Measurements from ENCODE around the gene KIR2DL4. TPM values are rescaled to one million over a fixed set of nuclear protein-coding genes. Genes with fewer than 3 reads are reported as not detected.

KIR2DL4 gene
- total RNA-seq: not detected in 2 replicates

GRCh38 chr19:54803410-54803809 is at the start of gene KIR2DL4:
Gene KIR2DL4 (plus strand): TSS chr19:54803610. CDS start chr19:54803652, 42 bp downstream.

DNA sequence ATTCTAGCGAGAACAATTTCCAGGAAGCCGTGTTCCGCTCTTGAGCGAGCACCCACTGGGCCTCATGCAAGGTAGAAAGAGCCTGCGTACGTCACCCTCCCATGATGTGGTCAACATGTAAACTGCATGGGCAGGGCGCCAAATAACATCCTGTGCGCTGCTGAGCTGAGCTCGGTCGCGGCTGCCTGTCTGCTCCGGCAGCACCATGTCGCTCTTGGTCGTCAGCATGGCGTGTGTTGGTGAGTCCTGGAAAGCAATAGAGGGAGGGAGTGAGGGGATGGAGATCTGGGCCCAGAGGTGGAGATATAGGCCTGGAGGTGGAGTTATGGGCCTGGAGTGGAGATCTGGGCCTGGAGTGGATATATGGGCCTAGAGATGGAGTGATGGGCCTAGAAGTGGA is 33.8 kb upstream of the KIR2DL4 start, which contains the start of gene KIR2DL1:
KIR2DL1 (plus strand) TSS at position 148 of the 400 bp plus-strand sequence; CDS start at position 206, 58 bp downstream.

GRCh38 chr19:54816251-54816650 is 12.8 kb downstream of the KIR2DL4 start, which contains the start of gene KIR3DL1:
Gene KIR3DL1 (plus strand): TSS chr19:54816468.

DNA sequence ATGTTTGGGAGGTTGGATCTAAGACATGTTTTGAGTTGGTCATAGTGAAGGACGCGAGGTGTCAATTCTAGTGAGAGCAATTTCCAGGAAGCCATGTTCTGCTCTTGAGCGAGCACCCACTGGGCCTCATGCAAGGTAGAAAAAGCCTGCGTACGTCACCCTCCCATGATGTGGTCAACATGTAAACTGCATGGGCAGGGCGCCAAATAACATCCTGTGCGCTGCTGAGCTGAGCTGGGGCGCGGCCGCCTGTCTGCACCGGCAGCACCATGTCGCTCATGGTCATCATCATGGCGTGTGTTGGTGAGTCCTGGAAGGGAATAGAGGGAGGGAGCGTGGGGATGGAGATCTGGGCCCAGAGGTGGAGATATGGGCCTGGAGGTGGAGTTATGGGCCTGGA is 29.1 kb downstream of the KIR2DL4 start, which contains the start of gene KIR2DS4:
KIR2DS4 (plus strand) TSS at position 181 of the 400 bp plus-strand sequence.

DNA sequence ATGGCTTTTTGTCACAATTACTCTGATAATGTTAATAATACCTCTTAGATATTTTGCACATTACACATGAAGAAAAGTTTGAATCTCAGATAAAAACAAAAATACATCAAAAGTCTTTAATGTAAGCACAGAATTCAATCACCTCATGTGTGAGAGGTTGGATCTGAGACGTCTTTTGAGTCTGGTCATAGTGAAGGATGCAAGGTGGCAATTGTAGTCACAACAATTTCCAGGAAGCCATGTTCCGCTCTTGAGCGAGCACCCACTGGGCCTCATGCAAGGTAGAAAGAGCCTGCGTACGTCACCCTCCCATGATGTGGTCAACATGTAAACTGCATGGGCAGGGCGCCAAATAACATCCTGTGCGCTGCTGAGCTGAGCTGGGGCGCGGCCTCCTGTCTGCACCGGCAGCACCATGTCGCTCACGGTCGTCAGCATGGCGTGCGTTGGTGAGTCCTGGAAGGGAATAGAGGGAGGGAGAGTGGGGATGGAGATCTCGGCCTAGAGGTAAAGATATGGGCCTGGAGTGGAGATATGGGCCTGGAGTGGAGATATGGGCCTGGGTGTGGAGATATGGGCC is 46.7 kb downstream of the KIR2DL4 start, which contains the start of gene KIR3DL2:
KIR3DL2 (plus strand) TSS at position 383 of the 580 bp plus-strand sequence; CDS start at position 416, 33 bp downstream.

Small RNA genes within 50 kb of the gene (small RNA-seq; reads per million reads assigned to genes)
- gene KIR3DP1: not detected

Other genes with a start within 250 kb of the KIR2DL4 start
- not detected in 2 replicates for gene LILRA2, start 229.8 kb upstream of the KIR2DL4 start, total RNA-seq
- gene LILRA1, start 210.0 kb upstream of the KIR2DL4 start, total RNA-seq: not detected in 2 replicates
- not detected in 2 replicates for gene LILRB1, start 173.1 kb upstream of the KIR2DL4 start, total RNA-seq
- not detected in 2 replicates for gene LILRB4, start 140.6 kb upstream of the KIR2DL4 start, total RNA-seq
- not detected in 2 replicates for gene KIR3DL3, start 79.2 kb upstream of the KIR2DL4 start, total RNA-seq
- gene KIR2DL3, start 65.1 kb upstream of the KIR2DL4 start, total RNA-seq: not detected in 2 replicates
- gene KIR2DL1, start 33.8 kb upstream of the KIR2DL4 start, total RNA-seq: not detected in 2 replicates
- not detected in 2 replicates for gene KIR3DL1, start 12.9 kb downstream of the KIR2DL4 start, total RNA-seq
- gene KIR2DS4, start 29.1 kb downstream of the KIR2DL4 start, total RNA-seq: not detected in 2 replicates
- gene KIR3DL2, start 46.8 kb downstream of the KIR2DL4 start, total RNA-seq: not detected in 2 replicates
- gene FCAR, start 70.6 kb downstream of the KIR2DL4 start, total RNA-seq: not detected in 2 replicates
- gene NCR1, start 102.5 kb downstream of the KIR2DL4 start, total RNA-seq: not detected in 2 replicates
- gene NLRP7, start 143.9 kb downstream of the KIR2DL4 start, total RNA-seq: not detected in 2 replicates
- gene NLRP2, start 162.8 kb downstream of the KIR2DL4 start, total RNA-seq: under 0.01 TPM in 1 of 2 replicates, not detected in the other
- gene GP6, start 234.7 kb downstream of the KIR2DL4 start, total RNA-seq: not detected in 2 replicates

Measured in hair follicle dermal papilla cell (primary cell).